Ovary (tissue), 3 donors: ENCODE data around the gene CXCL17.

Experiments
- CTCF ChIP-seq, 3 donors: fragments of 450-650 bp in 2 of 3; fragments of 200-600 bp in 1 of 3; IDR thresholded peaks; one replicate each; pipeline versions ENCODE4 v1.5.1 to v1.8.0; 2016 to 2022; ENCODE audit warnings: antibody characterized with exemption in 3 of 3, mild to moderate bottlenecking in 1 of 3
- POLR2A ChIP-seq: fragments of 450-650 bp; IDR thresholded peaks from one replicate; pipeline ENCODE4 v1.6.1; 2017; ENCODE audit warnings: antibody characterized with exemption, mild to moderate bottlenecking, moderate library complexity
- donor health status: DM: no; HTN: no; CAD: no.

DNA sequence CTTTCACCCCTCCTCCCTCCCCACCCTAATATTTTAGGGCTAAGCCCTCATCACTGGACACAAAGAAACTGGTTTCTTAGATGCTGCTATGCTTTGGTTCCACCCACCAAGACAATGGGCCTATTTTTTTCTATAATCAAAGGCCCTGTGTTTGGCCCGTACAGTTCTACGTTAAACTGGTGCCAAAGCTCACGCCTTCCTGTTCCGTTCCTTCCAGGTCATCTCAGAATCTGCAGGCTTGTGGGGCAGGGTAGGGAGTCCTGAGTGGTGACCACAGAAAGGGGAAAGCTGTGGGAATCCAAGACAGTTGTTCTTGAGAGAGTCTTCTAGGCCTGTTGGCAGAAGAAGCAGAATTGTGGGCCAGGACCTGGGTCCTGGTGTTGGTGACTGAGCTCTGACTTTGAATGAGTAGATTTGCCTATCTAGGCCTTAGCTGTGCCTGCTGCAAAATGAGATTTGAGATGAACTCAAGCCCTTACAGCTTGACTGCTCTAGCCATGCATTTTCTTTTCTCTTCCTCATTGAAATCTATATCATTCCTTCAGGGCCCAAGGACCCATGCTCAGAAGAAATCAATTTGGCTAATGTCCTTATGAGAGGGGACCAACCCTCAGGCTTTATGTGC, 19.1 kb upstream of the CXCL17 start:
- TF ChIP-seq CTCF (IDR thresholded peaks at IDR 0.05) (no peak), POLR2A (no peak)
